ENCODE data around the gene HERPUD1.
"Not testable (repeated sequence)": the region's sequence is repeated elsewhere in the genome, so short reads cannot be mapped to it uniquely, and the experiment has no call there.

The HERPUD1 gene

DNA sequence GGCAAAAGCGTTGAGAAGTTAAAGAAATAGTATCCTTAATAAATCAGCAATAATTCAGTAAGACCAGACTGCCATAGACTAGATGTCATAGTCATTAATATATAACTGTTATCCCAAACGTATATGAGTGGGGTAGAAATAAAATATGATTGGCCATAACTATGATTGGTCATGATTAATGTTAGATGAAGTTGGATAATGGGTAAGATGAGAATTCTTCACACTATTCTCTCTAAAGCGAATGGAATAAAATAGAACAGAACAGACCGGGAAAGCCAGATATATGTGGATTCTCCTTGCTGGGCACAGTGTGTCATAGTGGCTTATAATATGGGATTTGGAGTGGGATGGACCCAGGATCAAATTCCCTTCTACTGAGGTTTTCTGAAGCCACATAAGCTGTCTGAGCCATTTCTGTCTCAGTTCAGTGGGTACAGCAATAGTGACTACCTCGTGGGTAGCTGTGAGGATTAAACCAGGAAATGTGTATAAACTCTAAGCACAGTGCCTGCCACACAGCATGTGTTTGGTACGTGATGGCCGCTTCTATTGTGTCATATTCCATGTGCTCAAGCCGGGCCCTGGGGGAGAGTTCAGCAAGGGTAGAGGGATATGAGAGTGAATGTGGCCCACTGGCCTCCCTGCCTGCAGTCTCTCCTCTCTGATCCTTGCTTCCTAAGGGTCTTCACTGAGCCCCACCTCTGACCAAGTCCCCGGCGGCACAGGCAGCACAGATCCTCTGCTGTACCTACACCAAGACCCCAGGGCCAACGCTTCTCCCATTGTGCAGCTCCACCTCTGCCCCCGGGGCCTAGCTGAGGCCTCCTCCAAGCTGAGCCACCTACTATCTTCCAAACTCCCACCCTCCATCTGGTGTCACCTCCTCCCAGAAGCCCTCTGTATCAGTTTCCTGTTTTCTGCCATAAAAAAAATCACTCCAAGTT lies 33.5 kb downstream of the HERPUD1 start:
- no peak overlapping the region for H3K9ac ChIP-seq (ENCODE audit: insufficient read length)
- H3K27ac ChIP-seq = no peak overlapping the region
- H3K4me3 ChIP-seq = no peak overlapping the region
- TF ChIP-seq EZH2 (IDR thresholded peaks at IDR 0.05) (no peak), FOXP2 (optimal IDR thresholded peaks at IDR 0.05; ENCODE audit: control extremely low read depth, extremely low read length, insufficient read depth) (no peak), POLR2AphosphoS5 (IDR thresholded peaks at IDR 0.05; ENCODE audit: borderline replicate concordance, low read depth, low read length) (no peak)
- no peak for DNase-seq (ENCODE audit: low read depth, low spot score)
- no peaks in the 10 kb centered on the region for H3K9me3 ChIP-seq (ENCODE audit: low read depth, low read length)
- no peaks in the 10 kb centered on the region for H3K36me3 ChIP-seq (ENCODE audit: insufficient read depth, low read length)

DNA sequence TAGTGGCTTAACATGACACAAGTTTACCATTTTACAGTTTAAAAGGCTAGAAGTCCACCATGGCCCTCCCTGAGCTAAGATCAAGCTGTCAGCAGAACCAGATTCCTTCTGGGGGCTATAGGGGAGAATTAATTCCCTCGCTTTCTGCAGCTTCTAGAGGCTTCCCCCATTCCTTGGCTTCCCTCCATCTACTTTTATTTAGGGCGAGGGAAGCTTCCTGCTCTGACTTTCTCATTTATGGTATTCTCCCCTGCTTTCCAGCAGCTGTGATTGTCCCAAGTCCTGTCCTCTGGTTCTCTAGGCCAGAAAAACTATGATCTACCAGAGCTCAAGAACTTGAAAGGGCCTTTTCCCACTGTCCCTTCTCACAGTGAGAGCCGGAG lies 34.1 kb downstream of the HERPUD1 start:
- Histone ChIP-seq H3K4me3 (no peak overlapping the region), H3K27ac (no peak overlapping the region), H3K9ac (ENCODE audit: insufficient read length) (no peak overlapping the region), H3K36me3 (ENCODE audit: insufficient read depth, low read length) (no peaks in the 10 kb centered on the region), H3K9me3 (ENCODE audit: low read depth, low read length) (no peaks in the 10 kb centered on the region)
- TF ChIP-seq POLR2AphosphoS5 (IDR thresholded peaks at IDR 0.05; ENCODE audit: borderline replicate concordance, low read depth, low read length) (no peak), FOXP2 (optimal IDR thresholded peaks at IDR 0.05; ENCODE audit: control extremely low read depth, extremely low read length, insufficient read depth) (no peak), EZH2 (IDR thresholded peaks at IDR 0.05) (no peak)
- DNase-seq (ENCODE audit: low read depth, low spot score) = no peak

DNA sequence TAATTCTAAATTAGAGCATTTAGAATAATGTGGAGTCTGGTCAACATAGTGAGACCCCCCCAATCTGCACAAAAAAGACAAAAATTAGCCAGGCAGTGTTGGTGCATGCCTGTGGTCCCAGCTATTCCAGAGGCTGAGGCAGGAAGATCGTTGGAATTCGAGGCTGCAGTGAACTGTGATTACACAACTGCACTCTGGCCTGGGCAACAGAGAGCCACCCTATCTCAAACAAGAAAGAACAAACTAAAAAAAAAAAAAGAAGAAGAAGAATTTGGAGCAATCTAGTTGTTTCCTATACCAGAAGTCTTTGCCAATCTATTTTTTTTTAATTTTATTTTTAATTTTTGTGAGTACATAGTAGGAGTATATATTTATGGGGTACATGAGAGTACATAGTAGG lies 35.8 kb downstream of the HERPUD1 start:
- Histone ChIP-seq H3K4me3 (no peak overlapping the region), H3K9ac (ENCODE audit: insufficient read length) (no peak overlapping the region), H3K36me3 (ENCODE audit: insufficient read depth, low read length) (no peaks in the 10 kb centered on the region), H3K27ac (no peak overlapping the region), H3K9me3 (ENCODE audit: low read depth, low read length) (no peaks in the 10 kb centered on the region)
- TF ChIP-seq POLR2AphosphoS5 (IDR thresholded peaks at IDR 0.05; ENCODE audit: borderline replicate concordance, low read depth, low read length) (no peak), FOXP2 (optimal IDR thresholded peaks at IDR 0.05; ENCODE audit: control extremely low read depth, extremely low read length, insufficient read depth) (no peak), EZH2 (IDR thresholded peaks at IDR 0.05) (no peak)
- no peak for DNase-seq (ENCODE audit: low read depth, low spot score)

DNA sequence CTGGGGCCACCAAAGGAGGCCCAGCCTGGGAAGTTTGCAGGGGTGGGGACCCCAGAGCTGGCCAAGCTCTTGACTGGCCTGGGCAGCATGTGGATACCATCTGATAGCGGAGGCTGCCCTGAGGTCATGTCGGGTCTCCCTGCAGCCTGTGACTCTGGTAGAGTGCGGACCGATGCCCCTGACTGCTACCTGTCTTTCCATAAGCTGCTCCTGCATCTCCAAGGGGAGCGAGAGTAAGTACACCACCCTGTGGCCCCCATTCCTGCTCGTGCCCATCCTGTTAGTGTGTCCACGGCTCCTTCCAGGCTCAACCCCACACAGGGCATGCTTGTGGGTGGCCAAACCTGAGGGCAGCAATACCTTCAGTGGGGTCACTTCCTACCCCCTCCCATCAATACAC lies 37.8 kb downstream of the HERPUD1 start:
- Histone ChIP-seq H3K9me3 (ENCODE audit: low read depth, low read length) (no peaks in the 10 kb centered on the region), H3K9ac (ENCODE audit: insufficient read length) (no peak overlapping the region), H3K36me3 (ENCODE audit: insufficient read depth, low read length) (no peaks in the 10 kb centered on the region), H3K27ac (no peak overlapping the region), H3K4me3 (no peak overlapping the region)
- no peak for DNase-seq (ENCODE audit: low read depth, low spot score)
- TF ChIP-seq FOXP2 (optimal IDR thresholded peaks at IDR 0.05; ENCODE audit: control extremely low read depth, extremely low read length, insufficient read depth) (no peak), POLR2AphosphoS5 (IDR thresholded peaks at IDR 0.05; ENCODE audit: borderline replicate concordance, low read depth, low read length) (no peak), EZH2 (IDR thresholded peaks at IDR 0.05) (no peak)

DNA sequence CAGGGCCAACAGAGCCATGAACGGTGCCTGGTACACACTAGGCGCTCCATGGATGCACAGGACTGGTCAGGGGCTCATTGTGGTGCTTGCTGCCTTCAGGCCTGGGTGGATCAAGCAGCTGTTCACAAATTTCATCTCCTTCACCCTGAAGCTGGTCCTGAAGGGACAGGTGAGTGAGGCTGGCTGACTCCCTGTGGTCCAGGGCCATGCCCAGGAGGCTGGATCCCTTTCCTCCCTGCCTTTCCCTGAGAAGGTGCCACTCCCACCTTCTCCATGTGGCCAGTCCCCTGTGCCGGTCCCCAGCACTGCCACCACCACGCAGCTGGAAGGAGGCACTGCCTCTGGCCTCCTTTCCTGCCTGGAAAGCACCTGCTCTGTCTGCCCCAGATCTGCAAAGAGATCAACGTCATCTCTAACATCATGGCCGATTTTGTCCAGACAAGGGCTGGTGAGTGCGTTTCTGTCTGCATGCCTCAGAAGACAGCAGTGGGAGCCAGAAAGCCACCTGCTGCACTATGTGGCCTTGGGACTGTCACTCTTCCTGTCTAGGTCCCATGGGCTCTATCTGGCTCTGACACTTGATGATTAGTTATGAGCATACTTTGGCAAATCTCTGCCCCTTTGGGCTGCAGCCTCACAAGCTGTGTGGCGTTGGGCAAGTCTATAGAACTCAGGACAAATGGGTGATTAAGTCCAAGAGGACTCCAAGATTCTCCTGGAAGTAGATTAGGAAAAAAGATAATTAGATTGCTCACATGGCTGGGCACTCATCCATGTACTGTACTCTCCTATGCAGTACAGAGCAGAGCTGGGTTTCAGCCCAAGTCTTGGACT lies 39.2 kb downstream of the HERPUD1 start:
- Histone ChIP-seq H3K9me3 (ENCODE audit: low read depth, low read length) (no peaks in the 10 kb centered on the region), H3K27ac (no peak overlapping the region), H3K4me3 (no peak overlapping the region), H3K36me3 (ENCODE audit: insufficient read depth, low read length) (no peaks in the 10 kb centered on the region), H3K9ac (ENCODE audit: insufficient read length) (no peak overlapping the region)
- TF ChIP-seq EZH2 (IDR thresholded peaks at IDR 0.05) = no peak
- no peak for TF ChIP-seq FOXP2 (optimal IDR thresholded peaks at IDR 0.05; ENCODE audit: control extremely low read depth, extremely low read length, insufficient read depth)
- no peak for TF ChIP-seq POLR2AphosphoS5 (IDR thresholded peaks at IDR 0.05; ENCODE audit: borderline replicate concordance, low read depth, low read length)
- no peak for DNase-seq (ENCODE audit: low read depth, low spot score)

DNA sequence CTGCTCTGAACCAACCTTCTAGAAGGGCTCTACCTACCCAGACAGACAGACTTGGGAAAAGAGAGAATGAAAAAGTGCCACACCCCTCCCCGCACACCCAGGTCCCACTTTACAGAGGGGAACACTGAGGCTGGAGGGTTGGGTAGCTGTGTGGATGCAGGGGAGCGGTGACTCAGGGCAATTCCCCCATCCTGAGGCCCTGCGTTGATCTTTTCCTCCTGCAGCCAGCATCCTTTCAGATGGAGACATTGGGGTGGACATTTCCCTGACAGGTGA lies 39.8 kb downstream of the HERPUD1 start:
- TF ChIP-seq POLR2AphosphoS5 (IDR thresholded peaks at IDR 0.05; ENCODE audit: borderline replicate concordance, low read depth, low read length) = no peak
- DNase-seq (ENCODE audit: low read depth, low spot score) = no peak
- Histone ChIP-seq H3K9me3 (ENCODE audit: low read depth, low read length) (no peaks in the 10 kb centered on the region), H3K27ac (no peak overlapping the region), H3K36me3 (ENCODE audit: insufficient read depth, low read length) (no peaks in the 10 kb centered on the region), H3K9ac (ENCODE audit: insufficient read length) (no peak overlapping the region), H3K4me3 (no peak overlapping the region)

DNA sequence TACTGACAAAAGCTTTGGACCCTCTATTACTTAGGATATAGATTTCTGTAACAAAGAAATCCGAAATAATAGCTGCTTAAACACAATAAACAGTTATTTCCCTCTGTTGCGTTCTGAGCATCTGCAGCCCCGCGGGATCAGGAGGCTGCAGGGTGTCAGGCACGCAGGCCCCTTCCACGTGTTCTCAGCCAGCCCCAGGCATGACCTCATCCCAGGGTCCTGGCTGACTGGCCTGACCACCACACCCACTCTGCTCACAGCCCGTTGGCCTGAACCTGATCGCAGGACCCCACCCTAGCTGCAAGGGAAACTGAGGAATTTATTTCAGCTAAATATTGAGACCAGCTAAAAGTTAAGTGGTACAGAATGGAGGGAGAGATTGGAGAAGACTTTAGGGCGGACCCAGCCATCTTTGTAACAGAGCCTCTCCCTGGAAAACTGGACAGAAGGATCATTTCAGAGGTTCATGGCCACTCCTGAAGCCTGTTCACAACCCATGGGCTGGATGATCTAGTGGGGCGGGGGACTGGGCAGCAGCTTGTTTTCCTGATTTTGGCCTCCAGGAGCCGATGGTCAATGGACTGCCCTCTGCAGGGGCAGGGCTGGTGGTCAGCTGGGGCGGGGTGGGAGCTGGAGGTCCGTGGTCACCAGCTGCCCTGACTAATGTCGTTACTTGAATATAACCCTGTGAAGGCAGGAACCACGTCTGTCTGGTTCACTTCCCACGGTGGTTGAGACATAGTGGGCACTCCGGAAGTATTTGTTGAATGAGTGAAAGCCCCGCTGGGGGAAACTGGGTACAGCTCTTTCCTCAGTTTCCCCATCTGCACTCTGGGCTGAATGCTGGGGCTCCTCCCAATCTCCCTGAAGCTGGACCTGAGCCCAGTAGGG lies 40.7 kb downstream of the HERPUD1 start:
- no peak for DNase-seq (ENCODE audit: low read depth, low spot score)
- Histone ChIP-seq H3K27ac (no peak overlapping the region), H3K4me3 (no peak overlapping the region), H3K9ac (ENCODE audit: insufficient read length) (no peak overlapping the region), H3K9me3 (ENCODE audit: low read depth, low read length) (no peaks in the 10 kb centered on the region), H3K36me3 (ENCODE audit: insufficient read depth, low read length) (no peaks in the 10 kb centered on the region)
- no peak for TF ChIP-seq EZH2 (IDR thresholded peaks at IDR 0.05)
- TF ChIP-seq POLR2AphosphoS5 (IDR thresholded peaks at IDR 0.05; ENCODE audit: borderline replicate concordance, low read depth, low read length) = no peak
- no peak for TF ChIP-seq FOXP2 (optimal IDR thresholded peaks at IDR 0.05; ENCODE audit: control extremely low read depth, extremely low read length, insufficient read depth)

DNA sequence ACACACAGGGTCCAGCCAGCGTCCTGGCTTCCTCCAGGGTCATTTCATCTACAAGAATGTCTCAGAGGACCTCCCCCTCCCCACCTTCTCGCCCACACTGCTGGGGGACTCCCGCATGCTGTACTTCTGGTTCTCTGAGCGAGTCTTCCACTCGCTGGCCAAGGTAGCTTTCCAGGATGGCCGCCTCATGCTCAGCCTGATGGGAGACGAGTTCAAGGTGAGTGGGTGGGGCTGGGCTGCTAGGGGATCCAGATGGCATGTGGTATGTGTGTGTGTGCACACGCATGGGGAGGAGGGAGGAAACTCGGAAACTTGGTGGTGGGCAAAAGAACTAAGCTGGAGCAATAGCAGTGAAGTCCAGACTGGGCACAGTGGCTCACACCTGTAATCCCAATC lies 41.4 kb downstream of the HERPUD1 start:
- Histone ChIP-seq H3K9me3 (ENCODE audit: low read depth, low read length) (no peaks in the 10 kb centered on the region), H3K36me3 (ENCODE audit: insufficient read depth, low read length) (no peaks in the 10 kb centered on the region), H3K4me3 (no peak overlapping the region), H3K9ac (ENCODE audit: insufficient read length) (no peak overlapping the region), H3K27ac (no peak overlapping the region)
- TF ChIP-seq POLR2AphosphoS5 (IDR thresholded peaks at IDR 0.05; ENCODE audit: borderline replicate concordance, low read depth, low read length) (no peak), FOXP2 (optimal IDR thresholded peaks at IDR 0.05; ENCODE audit: control extremely low read depth, extremely low read length, insufficient read depth) (no peak)
- DNase-seq (ENCODE audit: low read depth, low spot score) = no peak

DNA sequence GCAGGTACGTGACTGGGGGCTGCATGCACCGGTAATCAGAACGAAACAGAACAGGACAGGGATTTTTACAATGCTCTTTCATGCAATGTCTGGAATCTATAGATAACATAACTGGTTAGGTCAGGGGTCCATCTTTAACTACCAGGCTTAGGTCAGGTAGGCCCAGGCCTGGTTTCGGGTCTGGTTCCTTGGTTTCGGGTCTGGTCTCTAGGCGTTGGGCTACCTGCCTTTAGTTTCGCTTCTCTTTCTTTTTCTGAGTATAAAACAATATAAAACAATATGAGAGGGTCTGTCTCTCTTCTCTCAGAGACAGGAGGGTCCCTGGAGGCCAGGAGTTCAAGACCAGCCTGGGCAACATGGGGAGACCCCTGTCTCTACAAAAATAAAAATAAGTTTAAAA lies 42.0 kb downstream of the HERPUD1 start:
- H3K9me3 ChIP-seq (ENCODE audit: low read depth, low read length); H3K4me3 ChIP-seq; H3K27ac ChIP-seq; H3K9ac ChIP-seq (ENCODE audit: insufficient read length); H3K36me3 ChIP-seq (ENCODE audit: insufficient read depth, low read length); DNase-seq (ENCODE audit: low read depth, low spot score): not testable (repeated sequence)

Data from SK-N-MC (cell line).